Right lobe of liver (tissue), 6 donors: ENCODE data around the gene MYADML2. TPM values are rescaled to one million over a fixed set of nuclear protein-coding genes. Genes with fewer than 3 reads are reported as not detected.
A peak's percentile ranks its signal among the peaks of the same experiment; 100 is the strongest.

Experiments
- ATAC-seq, 4 donors: fragments of 200-7000 bp; cut with Tn5 transposase; one replicate each; pipeline ENCODE4 v1.9.1; 2020; ENCODE audit warnings: mild to moderate bottlenecking in 4 of 4, moderate library complexity in 4 of 4
- DNase-seq, 3 donors: peaks; one replicate each; pipeline ENCODE4 v3.0.0-alpha.2; 2020
- H3K27ac ChIP-seq, 3 donors: fragments of 200-600 bp; one replicate each; pipeline ENCODE4 v1.8.0; 2022
- H3K27me3 ChIP-seq, 2 donors: fragments of 200-600 bp; one replicate each; pipeline ENCODE4 v1.8.0; 2022
- H3K36me3 ChIP-seq, 4 donors: fragments of 200-600 bp; sonication (generic) in 1 of 4; one replicate each; pipeline versions ENCODE4 v1.5.1 to v1.8.0; 2017 to 2022; ENCODE audit warnings: control low read depth in 1 of 4
- H3K4me1 ChIP-seq, 4 donors: fragments of 200-600 bp; sonication (generic) in 1 of 4; one replicate each; pipeline versions ENCODE4 v1.5.1 to v1.8.0; 2017 to 2022; ENCODE audit warnings: control low read depth in 1 of 4
- H3K4me3 ChIP-seq, 3 donors: fragments of 200-600 bp; one replicate each; pipeline ENCODE4 v1.8.0; 2022
- H3K9me3 ChIP-seq, 4 donors: fragments of 200-600 bp; sonication (generic) in 1 of 4; one replicate each; pipeline versions ENCODE4 v1.5.1 to v1.8.0; 2017 to 2022; ENCODE audit warnings: control low read depth in 1 of 4
- POLR2A ChIP-seq: fragments of 450-650 bp; IDR thresholded peaks from one replicate; pipeline ENCODE4 v1.6.1; 2017; ENCODE audit warnings: antibody characterized with exemption, mild to moderate bottlenecking
- WGBS: methylation state at CpG from one replicate; pipeline ENCODE4 v1.1.6; 2018; ENCODE audit warnings: low coverage, low lambda C conversion rate; ENCODE audit not compliant: insufficient coverage; ENCODE audit errors: missing lambda C conversion rate; 5-methylcytosine and 5-hydroxymethylcytosine counted together
- intact Hi-C, 2 donors: fragments of 100-400 bp; cut with DNase I; formaldehyde crosslinking; loops; one replicate each; pipeline versions ENCODE4 v1.11.2 to v1.14.1; 2022
- total RNA-seq, 6 experiments: library from RNA; depleted of rRNA in 2 of 6; stranded (reverse); fragments of >200 nt in 2 of 6; fragmentation: NEBNext Ultra II Directional in 3 of 6; extraction: Animal tissue kit (Norgen Biotek cat#: 25700) in 3 of 6; gene quantifications; one replicate each; pipeline versions ENCODE4 v1.1.0 to v1.2.4, GENCODE V29; 2016 to 2023
- TF ChIP-seq, protein P1 (sequence below), 4 donors: fragments of 200-600 bp in 3 of 4; fragments of 450-650 bp in 1 of 4; IDR thresholded peaks; one replicate each; pipeline versions ENCODE4 v1.5.1 to v1.8.0; 2016 to 2022; ENCODE audit warnings: antibody characterized with exemption in 4 of 4, mild to moderate bottlenecking in 2 of 4
- donor health status: DM: no; HTN: yes; CAD: no.
- donor health status: DM: no; HTN: no; CAD: no.
- donor health status: DM: no; HTN: no; CAD: no.
- donor health status: DM: no; HTN: yes; CAD: no.
- donor health status: DM: no; HTN: yes; CAD: no.

The MYADML2 gene
- total RNA-seq, 6 experiments from 2014 or later, result not detected

DNA sequence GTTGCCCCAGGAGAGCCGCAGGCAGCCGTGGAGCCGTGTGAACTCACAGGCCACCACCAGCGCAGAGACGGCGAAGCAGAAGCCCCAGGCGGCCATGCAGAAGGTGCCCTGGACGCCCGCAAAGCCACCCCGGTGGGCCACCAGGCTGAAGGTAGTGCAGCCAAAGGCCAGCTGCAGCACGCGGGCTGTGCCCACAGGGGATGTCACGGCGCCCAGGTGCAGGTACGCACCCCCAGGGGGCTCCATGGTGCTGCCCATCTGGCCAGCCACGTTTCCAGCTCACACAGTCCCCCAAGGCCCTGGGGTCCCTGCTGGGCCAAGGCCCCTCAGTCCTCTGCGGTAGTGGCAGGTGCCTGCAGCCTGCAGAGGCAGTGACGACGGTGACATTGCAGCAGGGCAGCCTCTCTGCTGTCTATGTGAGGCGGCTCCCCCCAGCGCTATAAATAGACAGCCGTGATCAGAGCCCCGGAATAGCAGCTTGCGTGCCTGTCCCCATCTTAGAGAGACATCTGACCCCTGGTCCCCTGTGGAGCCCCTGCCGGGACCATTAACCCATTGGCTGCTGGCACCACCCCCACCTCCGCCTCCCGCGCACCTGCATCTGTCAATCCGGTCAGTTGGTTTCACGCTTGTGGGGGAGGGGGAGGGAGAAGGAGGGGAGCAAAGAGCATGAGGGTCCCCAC lies 5.4 kb downstream of the MYADML2 start:
- TF ChIP-seq POLR2A, result no peak
- TF ChIP-seq, protein P1, sequence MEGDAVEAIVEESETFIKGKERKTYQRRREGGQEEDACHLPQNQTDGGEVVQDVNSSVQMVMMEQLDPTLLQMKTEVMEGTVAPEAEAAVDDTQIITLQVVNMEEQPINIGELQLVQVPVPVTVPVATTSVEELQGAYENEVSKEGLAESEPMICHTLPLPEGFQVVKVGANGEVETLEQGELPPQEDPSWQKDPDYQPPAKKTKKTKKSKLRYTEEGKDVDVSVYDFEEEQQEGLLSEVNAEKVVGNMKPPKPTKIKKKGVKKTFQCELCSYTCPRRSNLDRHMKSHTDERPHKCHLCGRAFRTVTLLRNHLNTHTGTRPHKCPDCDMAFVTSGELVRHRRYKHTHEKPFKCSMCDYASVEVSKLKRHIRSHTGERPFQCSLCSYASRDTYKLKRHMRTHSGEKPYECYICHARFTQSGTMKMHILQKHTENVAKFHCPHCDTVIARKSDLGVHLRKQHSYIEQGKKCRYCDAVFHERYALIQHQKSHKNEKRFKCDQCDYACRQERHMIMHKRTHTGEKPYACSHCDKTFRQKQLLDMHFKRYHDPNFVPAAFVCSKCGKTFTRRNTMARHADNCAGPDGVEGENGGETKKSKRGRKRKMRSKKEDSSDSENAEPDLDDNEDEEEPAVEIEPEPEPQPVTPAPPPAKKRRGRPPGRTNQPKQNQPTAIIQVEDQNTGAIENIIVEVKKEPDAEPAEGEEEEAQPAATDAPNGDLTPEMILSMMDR (IDR thresholded peaks at IDR 0.05), result no peak
- Histone ChIP-seq H3K9me3 (no peaks in the 10 kb centered on the region), H3K36me3 (no peaks in the 10 kb centered on the region), H3K27me3 (no peaks in the 10 kb centered on the region), H3K4me1 (peaks cover 0 to 8% (median 2%) of the 10 kb centered on the region in 4 donors), H3K4me3 (no peak overlapping the region), H3K27ac (no peak overlapping the region)
- WGBS, result 52% methylated on average over 14 of the region's 30 CpGs
- intact Hi-C loops, result loop anchor here in 1 of 2 donors (10.0 kb wide), 1 partner anchor 253 kb away; no protein-coding TSS in a partner anchor
- ATAC-seq (no peak), DNase-seq (peak in 1 of 3 donors; percentile 54)

DNA sequence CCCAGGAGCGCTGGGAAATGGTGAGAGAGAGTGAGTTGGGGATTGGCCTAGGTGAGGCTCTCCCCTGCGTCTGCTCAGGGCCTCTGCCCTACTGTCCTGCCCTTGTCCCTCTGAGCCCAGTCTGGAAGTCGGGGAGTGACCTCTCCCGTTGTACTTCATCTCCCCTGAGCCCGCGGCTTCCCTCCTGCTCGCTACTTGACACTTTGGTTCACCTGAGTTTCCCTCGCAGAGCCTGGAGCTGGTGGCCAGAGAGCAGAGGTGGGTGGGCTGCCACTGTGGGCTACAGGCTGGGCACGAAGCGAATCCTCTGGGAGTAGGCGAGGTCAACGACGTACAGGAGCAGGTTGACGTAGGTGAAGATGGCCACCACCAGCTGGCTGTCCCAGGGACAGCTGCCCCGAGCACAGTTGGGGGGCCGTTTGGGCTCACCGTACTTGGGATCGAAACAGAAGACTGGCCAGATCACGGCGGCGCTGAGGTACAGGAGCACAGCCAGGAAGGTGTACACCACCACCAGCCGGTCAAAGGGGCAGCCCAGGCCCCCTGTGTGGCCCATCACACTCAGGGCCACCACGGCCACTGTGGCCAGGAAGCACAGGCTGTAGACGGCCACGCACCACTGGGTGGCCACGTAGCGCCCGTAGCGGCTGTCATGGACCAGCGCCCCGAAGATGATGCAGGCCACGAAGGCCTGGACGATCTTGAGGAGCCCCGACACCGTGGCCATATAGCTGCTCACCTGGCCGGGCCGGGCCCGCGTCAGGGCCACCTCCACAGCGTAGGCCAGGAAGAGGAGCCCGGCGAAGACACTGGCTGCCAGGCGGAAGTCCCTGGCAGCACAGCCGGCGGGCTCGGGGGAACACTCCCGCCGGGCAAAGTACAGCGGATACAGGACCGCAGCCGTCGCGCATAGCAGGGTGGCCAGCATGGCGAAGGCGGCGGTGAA lies 6.2 kb downstream of the MYADML2 start:
- DNase-seq, result peak in 1 of 3 donors; percentile 42
- no peak overlapping the region for H3K4me3 ChIP-seq

DNA sequence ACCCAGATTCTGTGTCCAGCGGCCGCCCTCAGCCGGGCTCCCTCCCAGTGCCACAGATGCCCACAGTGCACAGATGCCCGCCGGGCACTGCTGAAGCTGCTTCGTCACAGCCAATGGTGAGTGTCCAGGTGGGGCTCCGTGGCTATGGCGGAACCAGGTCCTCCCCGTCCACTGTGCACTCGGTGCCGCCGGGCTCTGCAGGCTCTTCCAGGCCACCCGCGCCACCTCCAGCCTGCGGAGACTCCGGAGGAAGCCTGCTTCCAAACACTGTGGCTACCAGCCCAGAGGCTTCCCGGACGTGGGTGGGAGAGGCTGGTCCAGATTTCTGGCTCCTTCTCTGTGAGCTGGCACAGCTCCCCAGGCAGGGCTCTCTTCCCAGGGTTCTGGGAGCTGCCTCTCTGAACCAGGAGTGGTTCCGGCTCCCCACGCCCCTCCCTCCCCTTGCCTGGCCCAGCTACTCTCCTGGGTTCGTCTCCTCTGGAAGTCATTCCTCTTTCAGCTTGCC lies 7.1 kb downstream of the MYADML2 start:
- Histone ChIP-seq H3K27me3 (no peaks in the 10 kb centered on the region), H3K36me3 (no peaks in the 10 kb centered on the region), H3K27ac (no peak overlapping the region), H3K4me3 (no peak overlapping the region), H3K4me1 (peaks cover 0 to 11% (median 3%) of the 10 kb centered on the region in 4 donors), H3K9me3 (no peaks in the 10 kb centered on the region)
- peak in 1 of 3 donors; percentile 55 for DNase-seq
- TF ChIP-seq, protein P1 (IDR thresholded peaks at IDR 0.05), result no peak
- TF ChIP-seq POLR2A, result no peak
- intact Hi-C loops, result loop anchor here in 1 of 2 donors (10.0 kb wide), 1 partner anchor 255 kb away; no protein-coding TSS in a partner anchor
- no CpG with 5 or more reads among the region's 21 CpGs for WGBS
- ATAC-seq, result no peak

More for the DNA sequence above, 6.2 kb downstream of the MYADML2 start:
- Histone ChIP-seq H3K27me3 (no peaks in the 10 kb centered on the region), H3K27ac (no peak overlapping the region), H3K4me1 (peaks cover 0 to 11% (median 3%) of the 10 kb centered on the region in 4 donors), H3K36me3 (no peaks in the 10 kb centered on the region), H3K9me3 (no peaks in the 10 kb centered on the region)
- intact Hi-C loops, result loop anchor here in 1 of 2 donors (10.0 kb wide), 1 partner anchor 254 kb away; no protein-coding TSS in a partner anchor
- no peak for TF ChIP-seq POLR2A
- TF ChIP-seq, protein P1 (IDR thresholded peaks at IDR 0.05), result no peak
- WGBS, result 87% methylated on average over 3 of the region's 56 CpGs
- no peak for ATAC-seq

- H3K9me3 ChIP-seq, result no peaks in the 10 kb centered on the region
- H3K27ac ChIP-seq, result no peak overlapping the region
- no peak overlapping the region for H3K4me3 ChIP-seq
- intact Hi-C loops, result no loop called here
- DNase-seq (peak in 1 of 3 donors; percentile 43), ATAC-seq (no peak)
- TF ChIP-seq, protein P1 (IDR thresholded peaks at IDR 0.05), result no peak
- no peak for TF ChIP-seq POLR2A
- H3K4me1 ChIP-seq, result peaks cover 0 to 11% (median 3%) of the 10 kb centered on the region in 4 donors
- no peaks in the 10 kb centered on the region for H3K36me3 ChIP-seq
- no peaks in the 10 kb centered on the region for H3K27me3 ChIP-seq
- WGBS, result no CpG with 5 or more reads among the region's 15 CpGs
Measured at GRCh38 chr17:81939218-81939617, 7.8 kb downstream of the MYADML2 start.
